PFSK-1 (cell line): ENCODE data around the gene RGS5.

Source experiments
- FOXP2 ChIP-seq: optimal IDR thresholded peaks from 2 replicates; pipeline ENCODE3; 2011; ENCODE audit warnings: borderline replicate concordance, control low read depth, inconsistent platforms; ENCODE audit not compliant: insufficient read depth; ENCODE audit errors: extremely low read length, extremely low read depth
- POLR2AphosphoS5 ChIP-seq: IDR thresholded peaks from 2 replicates; pipeline ENCODE4 v1.6.1; 2012; ENCODE audit warnings: low read depth, mild to moderate bottlenecking, control low read depth, low read length, moderate library complexity
- REST ChIP-seq, 2 experiments: IDR thresholded peaks; 2 replicates each; pipeline versions ENCODE4 v1.6.1 to v1.8.0; 2011 to 2012; ENCODE audit warnings: low read depth in 2 of 2, low read length in 2 of 2, control low read depth in 1 of 2, inconsistent platforms in 1 of 2, mild to moderate bottlenecking in 1 of 2, moderate library complexity in 1 of 2; ENCODE audit not compliant: insufficient read depth in 1 of 2
- SIN3A ChIP-seq: IDR thresholded peaks from 2 replicates; pipeline ENCODE4 v1.6.1; 2012; ENCODE audit warnings: mild to moderate bottlenecking, low read length, moderate library complexity, borderline replicate concordance; ENCODE audit not compliant: insufficient read depth
- TAF1 ChIP-seq: IDR thresholded peaks from 2 replicates; pipeline ENCODE4 v1.6.1; 2012; ENCODE audit warnings: low read length, control low read depth, borderline replicate concordance; ENCODE audit not compliant: insufficient read depth

DNA sequence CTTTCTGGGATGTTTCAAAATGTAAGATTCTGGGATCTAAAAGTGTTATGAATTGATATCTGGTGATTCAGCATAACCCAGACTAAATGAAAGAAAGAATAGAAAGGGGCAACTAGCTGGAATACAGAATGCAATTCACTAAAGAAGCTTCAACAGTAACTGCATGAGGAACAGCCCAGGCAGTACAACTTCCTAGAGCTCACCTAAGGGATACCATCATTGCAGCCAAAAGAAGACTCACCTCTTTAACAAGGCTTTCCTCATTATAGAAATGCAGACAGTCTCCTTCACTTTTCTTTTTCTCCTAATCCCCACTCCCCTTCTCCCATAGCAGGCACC, 6.3 kb downstream of the RGS5 start:
- TF ChIP-seq REST (IDR thresholded peaks at IDR 0.05; ENCODE audit: insufficient read depth in 1 of 2, low read depth in 2 of 2, low read length in 2 of 2) (no peak), POLR2AphosphoS5 (no peak), SIN3A (no peak), TAF1 (no peak), FOXP2 (no peak)
